ENCODE results near the gene IDH3G.
A peak's percentile ranks its signal among the peaks of the same experiment; 100 is the strongest.

The IDH3G gene

DNA sequence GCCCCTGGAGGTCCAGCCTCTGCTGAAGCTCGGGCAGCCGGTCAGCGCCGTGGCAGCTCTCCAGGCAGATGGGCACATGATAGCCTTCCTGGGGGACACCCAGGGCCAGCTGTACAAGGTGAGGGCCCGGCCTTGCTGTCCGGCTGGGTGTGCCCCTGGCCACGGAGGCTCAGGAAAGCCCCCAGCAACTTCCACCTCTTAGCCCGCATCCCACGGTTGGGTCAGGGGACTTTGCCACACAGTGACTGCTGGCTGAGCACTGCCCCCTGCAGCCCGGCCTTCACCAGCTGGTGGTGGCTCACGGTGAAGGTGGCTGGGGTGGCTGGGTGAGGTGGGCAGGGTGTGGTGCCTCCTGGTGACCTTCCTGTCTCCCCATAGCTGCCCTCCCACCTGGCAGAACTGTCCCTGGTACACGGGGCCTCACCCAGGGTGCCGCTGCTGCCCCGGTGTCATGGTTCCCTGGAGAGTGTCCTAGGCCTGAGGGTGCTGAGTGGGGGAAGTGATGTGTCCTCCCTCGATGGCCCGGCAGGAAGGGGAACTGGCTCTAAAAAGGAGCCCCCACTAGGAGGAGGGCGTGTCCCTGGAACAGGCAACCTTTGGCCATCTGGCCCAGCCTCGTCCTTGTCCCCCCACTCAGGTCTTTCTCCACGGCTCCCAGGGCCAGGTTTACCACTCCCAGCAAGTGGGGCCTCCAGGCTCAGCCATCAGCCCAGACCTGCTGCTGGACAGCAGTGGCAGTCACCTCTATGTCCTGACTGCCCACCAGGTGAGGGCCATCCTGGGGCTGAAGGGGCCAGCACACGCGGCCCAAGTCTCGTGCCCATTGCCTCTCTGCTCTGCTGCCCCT lies 25.6 kb downstream of the IDH3G start:
- no peak for TF ChIP-seq EZH2phosphoT487 (IDR thresholded peaks at IDR 0.05; ENCODE audit: borderline replicate concordance, low read length)
- TF ChIP-seq, protein P1, sequence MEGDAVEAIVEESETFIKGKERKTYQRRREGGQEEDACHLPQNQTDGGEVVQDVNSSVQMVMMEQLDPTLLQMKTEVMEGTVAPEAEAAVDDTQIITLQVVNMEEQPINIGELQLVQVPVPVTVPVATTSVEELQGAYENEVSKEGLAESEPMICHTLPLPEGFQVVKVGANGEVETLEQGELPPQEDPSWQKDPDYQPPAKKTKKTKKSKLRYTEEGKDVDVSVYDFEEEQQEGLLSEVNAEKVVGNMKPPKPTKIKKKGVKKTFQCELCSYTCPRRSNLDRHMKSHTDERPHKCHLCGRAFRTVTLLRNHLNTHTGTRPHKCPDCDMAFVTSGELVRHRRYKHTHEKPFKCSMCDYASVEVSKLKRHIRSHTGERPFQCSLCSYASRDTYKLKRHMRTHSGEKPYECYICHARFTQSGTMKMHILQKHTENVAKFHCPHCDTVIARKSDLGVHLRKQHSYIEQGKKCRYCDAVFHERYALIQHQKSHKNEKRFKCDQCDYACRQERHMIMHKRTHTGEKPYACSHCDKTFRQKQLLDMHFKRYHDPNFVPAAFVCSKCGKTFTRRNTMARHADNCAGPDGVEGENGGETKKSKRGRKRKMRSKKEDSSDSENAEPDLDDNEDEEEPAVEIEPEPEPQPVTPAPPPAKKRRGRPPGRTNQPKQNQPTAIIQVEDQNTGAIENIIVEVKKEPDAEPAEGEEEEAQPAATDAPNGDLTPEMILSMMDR (IDR thresholded peaks at IDR 0.05; ENCODE audit: low read depth, low read length, poor library complexity, severe bottlenecking): peak; percentile 19
- H3K27me3 ChIP-seq (ENCODE audit: control insufficient read depth, low read length): no peaks in the 10 kb centered on the region

DNA sequence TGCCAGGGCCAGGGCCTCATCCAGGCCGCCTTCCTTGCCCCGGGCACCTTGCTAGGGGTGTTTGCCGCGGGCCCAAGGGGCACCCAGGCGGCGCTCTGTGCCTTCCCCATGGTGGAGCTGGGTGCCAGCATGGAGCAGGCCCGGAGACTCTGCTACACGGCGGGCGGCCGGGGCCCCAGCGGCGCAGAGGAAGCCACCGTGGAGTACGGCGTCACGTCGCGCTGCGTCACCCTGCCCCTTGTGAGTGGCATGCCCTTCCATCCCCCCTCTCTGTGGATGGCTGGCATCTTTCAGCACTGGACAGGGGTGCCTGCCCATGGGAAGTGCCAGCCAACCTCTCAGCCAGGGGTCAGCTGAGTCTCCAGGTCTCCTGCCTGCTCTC lies 26.5 kb downstream of the IDH3G start:
- no peaks in the 10 kb centered on the region for H3F3A ChIP-seq (ENCODE audit: control insufficient read depth, insufficient read depth)
- H3K27me3 ChIP-seq (ENCODE audit: control insufficient read depth, low read length): no peaks in the 10 kb centered on the region
- H3K4me3 ChIP-seq (ENCODE audit: low read length): no peak overlapping the region
- H3K9me2 ChIP-seq (replicated peaks; ENCODE audit: control insufficient read depth, low read length): no peaks in the 10 kb centered on the region
- no peak overlapping the region for H3K27ac ChIP-seq (ENCODE audit: low read depth, low read length)
- TF ChIP-seq, protein P1 (IDR thresholded peaks at IDR 0.05; ENCODE audit: low read depth, low read length, poor library complexity, severe bottlenecking): no peak
- TF ChIP-seq EZH2phosphoT487 (IDR thresholded peaks at IDR 0.05; ENCODE audit: borderline replicate concordance, low read length): no peak
- peaks cover 3% of the 10 kb centered on the region; the same call in 1 of the 2 replicates for H3K4me1 ChIP-seq (ENCODE audit: control insufficient read depth, low read length)
- no peaks in the 10 kb centered on the region for H4K20me1 ChIP-seq (ENCODE audit: control insufficient read depth, insufficient read depth, low read depth, low read length)
- H3K4me2 ChIP-seq (ENCODE audit: low read length): no peak overlapping the region
- no peaks in the 10 kb centered on the region for H3K9me3 ChIP-seq (ENCODE audit: control insufficient read depth, insufficient read depth, low read length)
- H3K79me2 ChIP-seq (ENCODE audit: control insufficient read depth, low read length): no peaks in the 10 kb centered on the region
- H3K36me3 ChIP-seq (ENCODE audit: control insufficient read depth, low read length): no peaks in the 10 kb centered on the region

More for the DNA sequence above, 25.6 kb downstream of the IDH3G start:
- no peaks in the 10 kb centered on the region for H3K36me3 ChIP-seq (ENCODE audit: control insufficient read depth, low read length)
- no peak overlapping the region for H3K27ac ChIP-seq (ENCODE audit: low read depth, low read length)
- H3K9me3 ChIP-seq (ENCODE audit: control insufficient read depth, insufficient read depth, low read length): no peaks in the 10 kb centered on the region
- H3K4me1 ChIP-seq (ENCODE audit: control insufficient read depth, low read length): peaks cover 3% of the 10 kb centered on the region; the same call in 1 of the 2 replicates
- no peak overlapping the region for H3K4me3 ChIP-seq (ENCODE audit: low read length)
- no peak overlapping the region for H3K4me2 ChIP-seq (ENCODE audit: low read length)
- no peaks in the 10 kb centered on the region for H3F3A ChIP-seq (ENCODE audit: control insufficient read depth, insufficient read depth)
- H3K9me2 ChIP-seq (replicated peaks; ENCODE audit: control insufficient read depth, low read length): no peaks in the 10 kb centered on the region
- no peaks in the 10 kb centered on the region for H4K20me1 ChIP-seq (ENCODE audit: control insufficient read depth, insufficient read depth, low read depth, low read length)
- no peaks in the 10 kb centered on the region for H3K79me2 ChIP-seq (ENCODE audit: control insufficient read depth, low read length)

DNA sequence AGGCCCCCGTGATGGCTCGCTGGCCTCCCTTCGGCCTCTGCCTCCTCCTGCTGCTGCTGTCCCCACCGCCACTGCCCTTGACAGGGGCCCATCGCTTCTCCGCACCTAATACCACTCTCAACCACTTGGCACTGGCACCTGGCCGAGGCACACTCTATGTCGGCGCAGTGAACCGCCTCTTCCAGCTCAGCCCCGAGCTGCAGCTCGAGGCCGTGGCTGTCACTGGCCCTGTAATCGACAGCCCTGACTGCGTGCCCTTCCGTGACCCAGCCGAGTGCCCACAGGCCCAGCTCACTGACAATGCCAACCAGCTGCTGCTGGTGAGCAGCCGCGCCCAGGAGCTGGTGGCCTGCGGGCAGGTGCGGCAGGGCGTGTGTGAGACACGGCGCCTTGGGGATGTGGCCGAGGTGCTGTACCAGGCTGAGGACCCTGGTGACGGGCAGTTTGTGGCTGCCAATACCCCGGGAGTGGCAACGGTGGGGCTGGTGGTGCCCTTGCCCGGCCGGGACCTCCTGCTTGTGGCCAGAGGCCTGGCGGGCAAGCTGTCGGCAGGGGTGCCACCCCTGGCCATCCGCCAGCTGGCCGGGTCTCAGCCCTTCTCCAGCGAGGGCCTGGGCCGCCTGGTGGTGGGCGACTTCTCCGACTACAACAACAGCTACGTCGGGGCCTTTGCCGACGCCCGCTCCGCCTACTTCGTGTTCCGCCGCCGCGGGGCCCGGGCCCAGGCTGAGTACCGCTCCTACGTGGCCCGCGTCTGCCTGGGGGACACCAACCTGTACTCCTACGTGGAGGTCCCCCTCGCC lies 27.1 kb downstream of the IDH3G start:
- no peaks in the 10 kb centered on the region for H3K9me2 ChIP-seq (replicated peaks; ENCODE audit: control insufficient read depth, low read length)
- no peak overlapping the region for H3K27ac ChIP-seq (ENCODE audit: low read depth, low read length)
- H3K27me3 ChIP-seq (ENCODE audit: control insufficient read depth, low read length): no peaks in the 10 kb centered on the region
- TF ChIP-seq, protein P1 (IDR thresholded peaks at IDR 0.05; ENCODE audit: low read depth, low read length, poor library complexity, severe bottlenecking): no peak
- TF ChIP-seq EZH2phosphoT487 (IDR thresholded peaks at IDR 0.05; ENCODE audit: borderline replicate concordance, low read length): no peak
- no peaks in the 10 kb centered on the region for H3F3A ChIP-seq (ENCODE audit: control insufficient read depth, insufficient read depth)
- H3K9me3 ChIP-seq (ENCODE audit: control insufficient read depth, insufficient read depth, low read length): no peaks in the 10 kb centered on the region
- H3K4me2 ChIP-seq (ENCODE audit: low read length): no peak overlapping the region
- no peaks in the 10 kb centered on the region for H4K20me1 ChIP-seq (ENCODE audit: control insufficient read depth, insufficient read depth, low read depth, low read length)
- peaks cover 3% of the 10 kb centered on the region; the same call in 1 of the 2 replicates for H3K4me1 ChIP-seq (ENCODE audit: control insufficient read depth, low read length)
- H3K36me3 ChIP-seq (ENCODE audit: control insufficient read depth, low read length): no peaks in the 10 kb centered on the region
- H3K4me3 ChIP-seq (ENCODE audit: low read length): no peak overlapping the region
- no peaks in the 10 kb centered on the region for H3K79me2 ChIP-seq (ENCODE audit: control insufficient read depth, low read length)

All from DOHH2 (cell line).